SK-N-SH (cell line): ENCODE data around the gene LPP.
A peak's percentile ranks its signal among the peaks of the same experiment; 100 is the strongest.

Experiments used
- CHD2 ChIP-seq: fragments of 150-350 bp; IDR thresholded peaks from 2 replicates; pipeline ENCODE4 v1.6.1; 2018; ENCODE audit warnings: low read length; ENCODE audit not compliant: partially characterized antibody
- EP300 ChIP-seq, 2 experiments: IDR thresholded peaks; 2 replicates each; pipeline versions ENCODE4 v1.4.0 to v1.6.1; 2012; ENCODE audit warnings: borderline replicate concordance in 1 of 2, low read depth in 1 of 2, low read length in 1 of 2
- EZH2phosphoT487 ChIP-seq: fragments of 200-600 bp; sonication (generic); IDR thresholded peaks from 2 replicates; pipeline ENCODE4 v1.6.1; 2017; ENCODE audit warnings: low read depth, mixed run types, mild to moderate bottlenecking, antibody characterized with exemption, moderate library complexity, borderline replicate concordance
- FOSL2 ChIP-seq: IDR thresholded peaks from 2 replicates; pipeline ENCODE4 v1.4.0; 2012; ENCODE audit warnings: low read depth, mild to moderate bottlenecking, moderate library complexity, borderline replicate concordance
- JUND ChIP-seq: IDR thresholded peaks from 2 replicates; pipeline ENCODE4 v1.4.0; 2012
- MXI1 ChIP-seq: IDR thresholded peaks from 2 replicates; pipeline ENCODE4 v1.6.1; 2012; ENCODE audit warnings: mild to moderate bottlenecking, low read depth, low read length, improper control_type of control experiment
- SIN3A ChIP-seq: IDR thresholded peaks from 2 replicates; pipeline ENCODE4 v1.6.1; 2012; ENCODE audit warnings: low read depth, mild to moderate bottlenecking, low read length, moderate library complexity, borderline replicate concordance
- SMC3 ChIP-seq: IDR thresholded peaks from 2 replicates; pipeline ENCODE4 v1.6.1; 2012; ENCODE audit warnings: low read depth, low read length, improper control_type of control experiment
- TEAD4 ChIP-seq: IDR thresholded peaks from 2 replicates; pipeline ENCODE4 v1.4.0; 2012; ENCODE audit warnings: mild to moderate bottlenecking, borderline replicate concordance; ENCODE audit not compliant: insufficient read depth
- YY1 ChIP-seq: IDR thresholded peaks from 2 replicates; pipeline ENCODE4 v1.4.0; 2012; ENCODE audit warnings: low read depth, mild to moderate bottlenecking
- TF ChIP-seq, protein P1 (sequence below): fragments of 200-600 bp; sonication (generic); IDR thresholded peaks from 2 replicates; pipeline ENCODE4 v1.6.1; 2017; ENCODE audit warnings: antibody characterized with exemption, mild to moderate bottlenecking, moderate library complexity
- TF ChIP-seq, protein P2 (sequence below): IDR thresholded peaks from 2 replicates; pipeline ENCODE4 v1.4.0; 2012; ENCODE audit warnings: low read depth

DNA sequence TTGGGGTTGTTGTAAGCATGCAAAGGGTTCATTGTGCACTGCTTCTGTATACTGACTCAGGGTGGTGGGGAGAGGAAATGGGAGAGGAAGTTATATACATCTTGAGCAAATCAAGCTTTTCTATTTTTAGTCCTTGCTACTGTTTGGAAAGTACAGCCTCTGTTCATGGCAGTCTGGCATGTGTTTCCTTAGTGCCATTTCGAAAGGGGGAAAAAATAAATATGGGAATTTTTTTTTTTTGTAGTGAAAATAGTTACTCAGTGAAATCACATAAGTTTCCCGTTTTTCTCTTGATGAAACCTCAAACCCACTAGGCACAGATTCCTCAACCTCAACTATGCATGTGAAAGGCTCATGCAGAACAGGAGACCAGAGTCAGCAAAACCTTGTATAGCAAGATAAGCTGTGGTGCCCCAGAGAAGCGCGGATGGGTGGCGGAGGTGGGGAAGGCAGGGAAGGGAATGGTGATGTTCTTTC, 353.3 kb downstream of the LPP start:
- TF ChIP-seq, protein P1, sequence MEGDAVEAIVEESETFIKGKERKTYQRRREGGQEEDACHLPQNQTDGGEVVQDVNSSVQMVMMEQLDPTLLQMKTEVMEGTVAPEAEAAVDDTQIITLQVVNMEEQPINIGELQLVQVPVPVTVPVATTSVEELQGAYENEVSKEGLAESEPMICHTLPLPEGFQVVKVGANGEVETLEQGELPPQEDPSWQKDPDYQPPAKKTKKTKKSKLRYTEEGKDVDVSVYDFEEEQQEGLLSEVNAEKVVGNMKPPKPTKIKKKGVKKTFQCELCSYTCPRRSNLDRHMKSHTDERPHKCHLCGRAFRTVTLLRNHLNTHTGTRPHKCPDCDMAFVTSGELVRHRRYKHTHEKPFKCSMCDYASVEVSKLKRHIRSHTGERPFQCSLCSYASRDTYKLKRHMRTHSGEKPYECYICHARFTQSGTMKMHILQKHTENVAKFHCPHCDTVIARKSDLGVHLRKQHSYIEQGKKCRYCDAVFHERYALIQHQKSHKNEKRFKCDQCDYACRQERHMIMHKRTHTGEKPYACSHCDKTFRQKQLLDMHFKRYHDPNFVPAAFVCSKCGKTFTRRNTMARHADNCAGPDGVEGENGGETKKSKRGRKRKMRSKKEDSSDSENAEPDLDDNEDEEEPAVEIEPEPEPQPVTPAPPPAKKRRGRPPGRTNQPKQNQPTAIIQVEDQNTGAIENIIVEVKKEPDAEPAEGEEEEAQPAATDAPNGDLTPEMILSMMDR = no peak
- TF ChIP-seq JUND (0 out of 2 replicates have a peak, but pooled peaks have one; percentile 14), MXI1 (no peak), EZH2phosphoT487 (no peak), EP300 (IDR thresholded peaks at IDR 0.05; ENCODE audit: borderline replicate concordance in 1 of 2, low read depth in 1 of 2, low read length in 1 of 2) (no peak), FOSL2 (peak; percentile 6; the same call in 1 of the 2 replicates), CHD2 (no peak), SMC3 (no peak), TEAD4 (no peak), SIN3A (no peak), YY1 (no peak)
- TF ChIP-seq, protein P2, sequence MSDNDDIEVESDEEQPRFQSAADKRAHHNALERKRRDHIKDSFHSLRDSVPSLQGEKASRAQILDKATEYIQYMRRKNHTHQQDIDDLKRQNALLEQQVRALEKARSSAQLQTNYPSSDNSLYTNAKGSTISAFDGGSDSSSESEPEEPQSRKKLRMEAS = no peak
